ENCODE measurements around the gene KRT15. TPM values are rescaled to one million over a fixed set of nuclear protein-coding genes. Genes with fewer than 3 reads are reported as not detected.

Gene KRT15
- total RNA-seq, 1 donor = 0.63 TPM

DNA sequence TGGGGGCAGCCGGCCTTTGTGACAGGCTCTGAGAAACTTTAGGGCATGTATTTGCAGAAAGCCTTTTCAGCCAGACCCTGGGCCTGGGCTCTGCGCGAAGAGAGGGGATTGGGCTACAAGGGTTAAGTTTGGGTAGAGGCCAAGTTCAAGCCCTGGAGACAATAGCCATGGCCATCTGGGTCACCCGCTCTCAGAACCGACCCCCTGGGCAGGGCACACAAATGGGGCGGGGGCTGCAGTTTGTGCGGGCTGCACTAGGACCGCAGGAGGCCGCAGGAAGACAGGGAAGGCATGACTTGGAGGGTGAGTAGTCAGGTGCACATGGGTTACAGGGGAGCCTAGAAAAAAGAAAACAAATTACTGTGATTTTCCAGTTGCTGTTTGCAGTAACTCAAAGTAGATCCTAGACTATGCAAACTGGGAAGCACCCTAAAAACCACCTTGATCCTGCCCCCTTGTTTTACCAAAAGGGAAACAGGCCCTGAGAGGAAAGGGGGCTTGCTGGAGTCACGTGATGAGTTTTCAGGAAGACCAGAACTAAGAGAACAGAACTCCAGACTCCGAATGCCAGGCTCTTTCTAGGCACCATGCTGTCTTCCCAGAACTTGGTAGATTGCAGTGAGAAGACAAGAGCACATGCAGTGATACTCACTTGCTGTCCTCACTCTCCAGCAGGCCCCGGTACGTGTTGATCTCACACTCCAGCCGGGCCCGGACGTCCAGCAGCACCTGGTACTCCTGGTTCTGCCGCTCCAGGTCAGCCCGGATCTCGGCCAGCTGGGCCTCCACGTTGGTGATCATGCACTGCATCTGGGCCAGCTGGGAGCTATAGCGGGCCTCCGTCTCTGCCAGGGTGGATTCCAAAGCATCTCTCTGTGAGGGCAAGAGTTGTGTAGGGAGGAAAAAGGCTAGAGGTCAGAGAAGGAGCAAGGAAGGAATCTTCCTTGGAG lies 41.5 kb downstream of the KRT15 start:
- no peak overlapping the region for H3K4me3 ChIP-seq (ENCODE audit: low read depth, low read length)
- DNase-seq (ENCODE audit: low read depth) = no peak
- TF ChIP-seq, protein P1, sequence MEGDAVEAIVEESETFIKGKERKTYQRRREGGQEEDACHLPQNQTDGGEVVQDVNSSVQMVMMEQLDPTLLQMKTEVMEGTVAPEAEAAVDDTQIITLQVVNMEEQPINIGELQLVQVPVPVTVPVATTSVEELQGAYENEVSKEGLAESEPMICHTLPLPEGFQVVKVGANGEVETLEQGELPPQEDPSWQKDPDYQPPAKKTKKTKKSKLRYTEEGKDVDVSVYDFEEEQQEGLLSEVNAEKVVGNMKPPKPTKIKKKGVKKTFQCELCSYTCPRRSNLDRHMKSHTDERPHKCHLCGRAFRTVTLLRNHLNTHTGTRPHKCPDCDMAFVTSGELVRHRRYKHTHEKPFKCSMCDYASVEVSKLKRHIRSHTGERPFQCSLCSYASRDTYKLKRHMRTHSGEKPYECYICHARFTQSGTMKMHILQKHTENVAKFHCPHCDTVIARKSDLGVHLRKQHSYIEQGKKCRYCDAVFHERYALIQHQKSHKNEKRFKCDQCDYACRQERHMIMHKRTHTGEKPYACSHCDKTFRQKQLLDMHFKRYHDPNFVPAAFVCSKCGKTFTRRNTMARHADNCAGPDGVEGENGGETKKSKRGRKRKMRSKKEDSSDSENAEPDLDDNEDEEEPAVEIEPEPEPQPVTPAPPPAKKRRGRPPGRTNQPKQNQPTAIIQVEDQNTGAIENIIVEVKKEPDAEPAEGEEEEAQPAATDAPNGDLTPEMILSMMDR (IDR thresholded peaks at IDR 0.05; ENCODE audit: insufficient read depth, low read length) = no peak

DNA sequence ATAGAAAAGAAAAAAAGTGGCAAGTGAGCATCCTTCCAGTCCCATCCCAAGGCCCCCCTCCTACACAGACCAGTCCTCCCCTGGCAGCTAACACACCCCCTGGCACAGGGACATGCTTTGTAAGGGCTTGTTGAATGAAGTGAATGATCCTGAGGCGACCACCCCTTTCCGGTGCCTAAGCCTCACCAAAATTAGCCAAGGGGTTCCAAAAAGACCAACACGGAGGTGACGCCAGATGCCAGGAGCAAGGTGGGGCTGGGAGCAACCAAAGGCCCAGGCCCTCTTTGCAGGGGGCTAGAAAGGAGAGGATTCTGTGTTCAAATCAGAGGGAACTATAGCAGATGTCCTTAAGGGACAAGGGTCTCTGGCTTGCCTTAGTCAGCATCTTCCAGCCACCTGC lies 43.3 kb downstream of the KRT15 start:
- TF ChIP-seq, protein P1 (IDR thresholded peaks at IDR 0.05; ENCODE audit: insufficient read depth, low read length) = no peak
- no peak for DNase-seq (ENCODE audit: low read depth)
- no peak overlapping the region for H3K4me3 ChIP-seq (ENCODE audit: low read depth, low read length)

DNA sequence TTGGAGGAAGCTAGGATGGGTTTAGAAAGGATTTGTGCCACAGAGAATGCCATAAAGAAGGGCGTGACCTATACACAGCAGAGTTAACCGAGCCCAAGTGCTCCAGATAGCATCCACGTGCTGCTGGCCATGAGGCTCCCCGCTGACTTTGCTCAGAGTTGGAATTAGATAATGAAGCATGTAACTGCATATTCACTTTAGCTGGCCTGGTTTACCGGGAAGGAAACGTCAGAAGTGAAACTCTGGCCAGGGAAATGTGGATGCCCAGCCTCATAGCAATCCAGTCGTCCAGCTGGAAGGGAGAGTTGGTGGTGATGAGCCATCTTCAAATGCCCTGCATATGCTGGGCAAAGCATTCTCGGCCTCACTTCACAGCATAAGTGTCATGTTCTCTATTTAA lies 43.8 kb downstream of the KRT15 start:
- TF ChIP-seq, protein P1 (IDR thresholded peaks at IDR 0.05; ENCODE audit: insufficient read depth, low read length) = no peak
- peak; percentile 52 for DNase-seq (ENCODE audit: low read depth)

DNA sequence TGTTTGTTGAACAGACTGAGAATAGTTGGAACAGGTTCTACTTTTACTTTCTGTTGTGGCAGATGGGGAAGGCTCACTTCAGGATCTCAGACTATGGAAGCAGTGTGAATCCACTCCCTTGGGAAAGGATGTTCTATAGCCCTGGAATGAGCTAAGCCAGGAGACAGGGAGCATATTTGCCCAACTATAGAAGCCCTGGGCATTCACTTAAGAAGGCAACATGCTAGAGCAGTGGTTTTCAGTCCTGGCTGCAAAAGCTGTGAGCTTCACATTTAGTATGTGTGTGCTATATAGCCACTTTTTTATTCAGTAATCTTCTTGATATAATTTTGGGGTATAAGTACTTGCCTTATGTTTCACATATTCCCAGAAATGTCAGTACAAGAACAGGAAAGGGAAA lies 50.3 kb downstream of the KRT15 start:
- TF ChIP-seq, protein P1 (IDR thresholded peaks at IDR 0.05; ENCODE audit: insufficient read depth, low read length) = no peak
- H3K4me3 ChIP-seq (ENCODE audit: low read depth, low read length) = no peak overlapping the region
- DNase-seq (ENCODE audit: low read depth) = no peak

More for the DNA sequence above, 43.8 kb downstream of the KRT15 start:
- H3K4me3 ChIP-seq (ENCODE audit: low read depth, low read length) = no peak overlapping the region

DNA sequence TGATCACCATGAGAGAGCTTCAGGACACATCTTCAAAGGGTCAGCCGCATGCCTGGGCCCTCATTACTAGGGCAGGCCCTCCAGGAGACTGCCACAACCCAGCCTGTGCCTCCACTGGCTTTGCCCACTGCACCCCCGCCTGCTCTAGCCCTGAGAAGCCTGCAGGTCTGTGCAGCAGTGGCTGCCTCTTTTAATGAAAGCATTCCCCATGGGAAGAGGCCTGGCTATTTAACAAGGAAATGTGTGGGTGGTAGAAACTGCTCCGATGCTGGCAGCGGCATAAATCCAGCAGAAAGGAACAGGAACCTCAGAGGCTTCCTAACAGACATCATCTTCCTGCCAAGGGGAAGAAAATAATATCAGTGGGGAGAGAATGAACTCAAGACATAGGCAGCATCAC lies 51.1 kb downstream of the KRT15 start:
- TF ChIP-seq, protein P1 (IDR thresholded peaks at IDR 0.05; ENCODE audit: insufficient read depth, low read length) = no peak
- peak; percentile 43 for DNase-seq (ENCODE audit: low read depth)

DNA sequence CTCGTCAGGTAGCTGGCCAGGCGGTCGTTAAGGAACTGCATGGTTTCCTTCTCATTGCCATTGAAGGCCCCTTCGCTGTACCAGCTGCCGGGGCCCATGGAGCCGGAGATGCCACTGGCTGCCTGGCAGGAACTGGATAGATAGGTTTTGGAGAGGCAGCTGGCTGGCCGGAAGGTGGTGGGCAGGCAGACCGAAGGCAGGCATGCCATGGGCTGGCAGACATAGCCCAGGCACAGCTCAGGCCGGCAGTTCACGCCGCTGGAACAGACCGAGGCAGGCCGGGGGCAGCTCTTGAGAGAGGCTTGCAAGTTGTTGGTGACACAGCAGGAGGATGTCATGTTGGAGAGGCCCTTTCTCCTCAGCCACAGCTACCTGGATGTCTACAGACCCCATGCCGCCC lies 51.7 kb downstream of the KRT15 start, which contains the start of gene KRT32:
Gene KRT32, minus strand, starts transcription at position 399 of the 400 bp plus-strand sequence. Its CDS starts 61 bp downstream, at position 338.
- H3K4me3 ChIP-seq (ENCODE audit: low read depth, low read length) = no peak within 1 kb of the TSS
- DNase-seq (ENCODE audit: low read depth) = no peak
- TF ChIP-seq, protein P1 (IDR thresholded peaks at IDR 0.05; ENCODE audit: insufficient read depth, low read length) = no peak

More for the DNA sequence above, 51.1 kb downstream of the KRT15 start:
- no peak overlapping the region for H3K4me3 ChIP-seq (ENCODE audit: low read depth, low read length)
